IPS-20b (cell line): ENCODE results near the gene TMEM145.
"Not testable (repeated sequence)": the region's sequence is repeated elsewhere in the genome, so short reads cannot be mapped to it uniquely, and the experiment has no call there.

Experiments used
- H3K27ac ChIP-seq: one replicate; pipeline ENCODE4 v1.5.1; 2013; ENCODE audit warnings: low read length
- H3K27me3 ChIP-seq: 2 replicates; pipeline ENCODE4 v1.6.1; 2013; ENCODE audit warnings: mild to moderate bottlenecking, low read length, inconsistent platforms; ENCODE audit not compliant: insufficient read depth
- H3K36me3 ChIP-seq: 2 replicates; pipeline ENCODE4 v1.6.1; 2013; ENCODE audit warnings: low read depth, mild to moderate bottlenecking, inconsistent platforms, low read length, moderate library complexity; ENCODE audit not compliant: insufficient read depth
- H3K4me1 ChIP-seq: 2 replicates; pipeline ENCODE4 v1.6.1; 2013; ENCODE audit warnings: mild to moderate bottlenecking, control low read depth, inconsistent platforms, low read length, moderate library complexity; ENCODE audit not compliant: insufficient read depth
- H3K4me3 ChIP-seq: 2 replicates; pipeline ENCODE4 v1.5.1; 2013; ENCODE audit warnings: mild to moderate bottlenecking, low read length, inconsistent platforms
- H3K9ac ChIP-seq: 2 replicates; pipeline ENCODE4 v1.6.1; 2013; ENCODE audit warnings: low read depth, mild to moderate bottlenecking, inconsistent platforms, low read length, moderate library complexity
- H3K9me3 ChIP-seq: 2 replicates; pipeline ENCODE4 v1.6.1; 2013; ENCODE audit warnings: mild to moderate bottlenecking, low read depth, low read length, inconsistent platforms; ENCODE audit not compliant: insufficient read depth

TMEM145 gene

GRCh38 chr19:42324655-42325307 lies 11.7 kb downstream of the TMEM145 start:
- no peaks in the 10 kb centered on the region; the same call in 1 of the 2 replicates for H3K4me1 ChIP-seq
- H3K27ac ChIP-seq: no peak overlapping the region
- no peaks in the 10 kb centered on the region for H3K9me3 ChIP-seq
- no peaks in the 10 kb centered on the region for H3K36me3 ChIP-seq
- H3K9ac ChIP-seq: no peak overlapping the region; the same call in 1 of the 2 replicates
- H3K27me3 ChIP-seq: peaks cover 38% of the 10 kb centered on the region
- H3K4me3 ChIP-seq: peak overlapping the region; percentile 67

- Histone ChIP-seq H3K27ac (no peak within 1 kb of the TSS), H3K9ac (peak within 1 kb of the TSS; percentile 87), H3K9me3 (no peaks in the 10 kb centered on the region), H3K27me3 (peaks cover 38% of the 10 kb centered on the region), H3K4me1 (no peaks in the 10 kb centered on the region; the same call in 1 of the 2 replicates), H3K4me3 (peak within 1 kb of the TSS; percentile 94), H3K36me3 (no peaks in the 10 kb centered on the region)
These were observed 12.3 kb downstream of the TMEM145 start, which contains the start of gene MEGF8 for GRCh38 chr19:42325308-42325895. TSS of gene MEGF8 (plus strand) at chr19:42325635. CDS start at chr19:42326244, 609 bp downstream.

- H3K27me3 ChIP-seq: peaks cover 33% of the 10 kb centered on the region
- H3K9me3 ChIP-seq: no peaks in the 10 kb centered on the region
- no peak overlapping the region for H3K27ac ChIP-seq
- H3K36me3 ChIP-seq: no peaks in the 10 kb centered on the region
- no peaks in the 10 kb centered on the region; the same call in 1 of the 2 replicates for H3K4me1 ChIP-seq
- H3K9ac ChIP-seq: peak overlapping the region; percentile 87
- peak overlapping the region; percentile 94 for H3K4me3 ChIP-seq
These were observed 13.0 kb downstream of the TMEM145 start for GRCh38 chr19:42325896-42326771.

- H3K9me3 ChIP-seq: no peaks in the 10 kb centered on the region
- peaks cover 28% of the 10 kb centered on the region for H3K27me3 ChIP-seq
- 0 out of 2 replicates have a peak overlapping the region, but pooled peaks have one; percentile 87 for H3K9ac ChIP-seq
- peak overlapping the region; percentile 94; the same call in 1 of the 2 replicates for H3K4me3 ChIP-seq
- H3K36me3 ChIP-seq: no peaks in the 10 kb centered on the region
- H3K27ac ChIP-seq: no peak overlapping the region
- no peaks in the 10 kb centered on the region; the same call in 1 of the 2 replicates for H3K4me1 ChIP-seq
These were observed 13.9 kb downstream of the TMEM145 start for GRCh38 chr19:42326969-42327368.

- H3K27ac ChIP-seq: no peak overlapping the region
- no peaks in the 10 kb centered on the region; the same call in 1 of the 2 replicates for H3K4me1 ChIP-seq
- H3K9me3 ChIP-seq: no peaks in the 10 kb centered on the region
- H3K27me3 ChIP-seq: peaks cover 24% of the 10 kb centered on the region
- H3K36me3 ChIP-seq: no peaks in the 10 kb centered on the region
- H3K9ac ChIP-seq: no peak overlapping the region
- H3K4me3 ChIP-seq: no peak overlapping the region
These were observed 14.3 kb downstream of the TMEM145 start for GRCh38 chr19:42327381-42327780.

- no peak overlapping the region for H3K27ac ChIP-seq
- peaks cover 18% of the 10 kb centered on the region for H3K27me3 ChIP-seq
- H3K4me3 ChIP-seq: no peak overlapping the region
- no peak overlapping the region for H3K9ac ChIP-seq
- no peaks in the 10 kb centered on the region for H3K36me3 ChIP-seq
- no peaks in the 10 kb centered on the region; the same call in 1 of the 2 replicates for H3K4me1 ChIP-seq
- no peaks in the 10 kb centered on the region for H3K9me3 ChIP-seq
These were observed 15.0 kb downstream of the TMEM145 start for GRCh38 chr19:42328106-42328505.

GRCh38 chr19:42328854-42329253 lies 15.7 kb downstream of the TMEM145 start:
- Histone ChIP-seq H3K9ac (no peak overlapping the region), H3K27ac (no peak overlapping the region), H3K4me3 (no peak overlapping the region), H3K27me3 (peaks cover 11% of the 10 kb centered on the region), H3K9me3 (no peaks in the 10 kb centered on the region), H3K36me3 (no peaks in the 10 kb centered on the region), H3K4me1 (no peaks in the 10 kb centered on the region; the same call in 1 of the 2 replicates)

GRCh38 chr19:42330241-42330711 lies 17.2 kb downstream of the TMEM145 start:
- H3K4me1 ChIP-seq: no peaks in the 10 kb centered on the region; the same call in 1 of the 2 replicates
- H3K36me3 ChIP-seq: no peaks in the 10 kb centered on the region
- H3K9ac ChIP-seq: no peak overlapping the region
- no peak overlapping the region for H3K4me3 ChIP-seq
- H3K27ac ChIP-seq: no peak overlapping the region
- H3K9me3 ChIP-seq: no peaks in the 10 kb centered on the region
- H3K27me3 ChIP-seq: no peaks in the 10 kb centered on the region

- H3K9ac ChIP-seq, H3K27ac ChIP-seq, H3K9me3 ChIP-seq, H3K4me3 ChIP-seq, H3K27me3 ChIP-seq, H3K36me3 ChIP-seq, H3K4me1 ChIP-seq: not testable (repeated sequence)
These were observed 18.2 kb downstream of the TMEM145 start for GRCh38 chr19:42331333-42331732.

- Histone ChIP-seq H3K4me3 (no peak overlapping the region), H3K27me3 (no peaks in the 10 kb centered on the region), H3K27ac (no peak overlapping the region), H3K4me1 (no peaks in the 10 kb centered on the region; the same call in 1 of the 2 replicates), H3K9me3 (no peaks in the 10 kb centered on the region), H3K9ac (no peak overlapping the region), H3K36me3 (peaks cover 13% of the 10 kb centered on the region)
These were observed 18.9 kb downstream of the TMEM145 start for GRCh38 chr19:42332059-42332458.

GRCh38 chr19:42333018-42333417 lies 19.9 kb downstream of the TMEM145 start:
- Histone ChIP-seq H3K27me3 (no peaks in the 10 kb centered on the region), H3K4me1 (no peaks in the 10 kb centered on the region; the same call in 1 of the 2 replicates), H3K27ac (no peak overlapping the region), H3K36me3 (peaks cover 13% of the 10 kb centered on the region), H3K4me3 (no peak overlapping the region), H3K9ac (no peak overlapping the region), H3K9me3 (no peaks in the 10 kb centered on the region)
